HepG2 (cell line): ENCODE measurements around the gene OAS1. TPM values are rescaled to one million over a fixed set of nuclear protein-coding genes. Genes with fewer than 3 reads are reported as not detected.

ENCODE experiments used
- ATAC-seq: fragments of 200-7000 bp; cut with Tn5 transposase; 3 replicates; pipeline ENCODE4 v1.9.1; 2020; ENCODE audit warnings: mild to moderate bottlenecking, moderate library complexity
- BruUV-seq: library from RNA; stranded (reverse); fragments of 400-500 nt; replicated peaks from 2 replicates; lab custom pipeline; 2021; lab: Mats Ljungman, UMichigan
- CTCF ChIA-PET: fragments of 300-600 bp; formaldehyde crosslinking; extraction: SDS; loops from one replicate; lab custom pipeline; 2021; ENCODE audit warnings: low total read pairs, inconsistent platforms, low intra/inter-chr PET ratio; lab: Yijun Ruan, JAX
- POLR2A ChIA-PET: fragments of 350-600 bp; sonication (Branson Sonifier 250); formaldehyde crosslinking; loops from one replicate; lab custom pipeline; 2020; ENCODE audit warnings: antibody characterized with exemption, inconsistent platforms; lab: Yijun Ruan, JAX
- DNase-seq: peaks from one replicate; pipeline ENCODE4 v3.0.0-alpha.2; 2015; ENCODE audit warnings: low spot score
- FAIRE-seq: peaks from 3 replicates; lab custom pipeline; 2011; peaks lifted over from hg19 to GRCh38; lab: Jason Lieb, UNC
- H2AFZ ChIP-seq: one replicate; pipeline ENCODE4 v1.6.1; 2011; ENCODE audit warnings: low read length, inconsistent platforms
- H3K27ac ChIP-seq: fragments of 300-600 bp; 3 replicates; pipeline ENCODE4 v1.8.0; 2011; ENCODE audit warnings: mixed run types, mild to moderate bottlenecking, mixed read lengths, low read length, inconsistent platforms; ENCODE audit not compliant: insufficient read depth; ENCODE audit errors: extremely low read length
- H3K27me3 ChIP-seq, 2 experiments: fragments of 200-600 bp in 1 of 2; 2 replicates in 1 of 2; 3 replicates in 1 of 2; pipeline versions ENCODE4 v1.6.0 to v1.8.0; 2011; ENCODE audit warnings: low read length in 2 of 2, mild to moderate bottlenecking in 2 of 2, moderate library complexity in 2 of 2, inconsistent platforms in 1 of 2; ENCODE audit not compliant: insufficient read depth in 2 of 2, control insufficient read depth in 1 of 2
- H3K36me3 ChIP-seq, 2 experiments: fragments of 200-600 bp in 1 of 2; replicated peaks in 1 of 2; 2 replicates in 1 of 2; 3 replicates in 1 of 2; pipeline versions ENCODE4 v1.5.1 to v1.8.0; 2011; ENCODE audit warnings: low read length in 2 of 2, inconsistent platforms in 1 of 2; ENCODE audit not compliant: insufficient read depth in 2 of 2, control insufficient read depth in 1 of 2
- H3K4me1 ChIP-seq: 2 replicates; pipeline ENCODE4 v1.5.1; 2012; ENCODE audit warnings: low read length, inconsistent platforms; ENCODE audit not compliant: insufficient read depth
- H3K4me2 ChIP-seq: 2 replicates; pipeline ENCODE4 v1.6.0; 2011; ENCODE audit warnings: low read depth, low read length, inconsistent platforms
- H3K4me3 ChIP-seq, 3 experiments: fragments of 200-600 bp in 1 of 3; sonication (generic), shearing (Covaris generic) in 1 of 3; replicated peaks in 1 of 3; 2 replicates each; pipeline ENCODE4 v1.5.1; 2011 to 2016; ENCODE audit warnings: low read length in 3 of 3, inconsistent platforms in 2 of 3, low read depth in 2 of 3, mild to moderate bottlenecking in 2 of 3, control low read depth in 1 of 3, mixed read lengths in 1 of 3; ENCODE audit not compliant: insufficient read depth in 1 of 3
- H3K79me2 ChIP-seq: one replicate; pipeline ENCODE4 v1.6.1; 2011; ENCODE audit warnings: low read length, inconsistent platforms; ENCODE audit not compliant: insufficient read depth
- H3K9ac ChIP-seq: 2 replicates; pipeline ENCODE4 v1.6.0; 2011; ENCODE audit warnings: mild to moderate bottlenecking, low read depth, low read length, inconsistent platforms; ENCODE audit not compliant: insufficient read depth
- H3K9me3 ChIP-seq: 2 replicates; pipeline ENCODE4 v1.5.1; 2012; ENCODE audit warnings: mild to moderate bottlenecking, low read length
- H4K20me1 ChIP-seq: 2 replicates; pipeline ENCODE4 v1.6.0; 2011; ENCODE audit warnings: inconsistent platforms, mild to moderate bottlenecking, low read length, moderate library complexity; ENCODE audit not compliant: insufficient read depth
- KDM1A ChIP-seq: IDR thresholded peaks from 2 replicates; pipeline ENCODE4 v1.6.1; 2016; ENCODE audit warnings: missing compliant biosample characterization
- NFYC ChIP-seq: IDR thresholded peaks from 2 replicates; pipeline ENCODE4 v1.6.1; 2016; ENCODE audit warnings: missing genetic modification reagents, missing compliant biosample characterization
- RBFOX2 ChIP-seq: fragments of 200-400 bp; formaldehyde crosslinking; IDR thresholded peaks from 2 replicates; pipeline ENCODE4 v1.6.1; 2017; ENCODE audit warnings: low read depth, mild to moderate bottlenecking, low read length
- RNF2 ChIP-seq: fragments of 450-650 bp; conservative IDR thresholded peaks from 2 replicates; pipeline ENCODE4 v1.6.1; 2016; ENCODE audit warnings: low read depth
- ZNF256 ChIP-seq: sonication (generic); formaldehyde crosslinking; conservative IDR thresholded peaks from 2 replicates; pipeline ENCODE4 v1.4.0; 2020; ENCODE audit warnings: missing genetic modification reagents
- WGBS: methylation state at CpG from one replicate; pipeline ENCODE4 v1.1.6; 2017; ENCODE audit warnings: low lambda C conversion rate; 5-methylcytosine and 5-hydroxymethylcytosine counted together
- in situ Hi-C: cut with HindIII; loops from 2 replicates; pipeline ENCODE4 v1.10.0; 2017; ENCODE audit warnings: low pct_unique_long_range_greater_than_20kb; ENCODE audit not compliant: extremely low pct_ligation_motif_present
- intact Hi-C: fragments of 100-400 bp; cut with micrococcal nuclease; formaldehyde crosslinking; loops from one replicate; pipeline ENCODE4 v1.10.0; 2022; ENCODE audit not compliant: unreplicated experiment
- polyA plus RNA-seq, 8 experiments: library from polyadenylated mRNA; depleted of rRNA in 3 of 8; stranded (reverse) in 7 of 8; unstranded in 1 of 8; fragments of >200 nt; fragmentation: Illumina TruSeq in 4 of 8; extraction: Trizol in 4 of 8; gene quantifications; 2 replicates each; pipeline versions ENCODE4 v1.2.1 to v1.2.3, GENCODE V29; 2011 to 2016; ENCODE audit warnings: low read depth in 4 of 8, missing spikeins in 1 of 8, mixed read lengths in 1 of 8; ENCODE audit not compliant: insufficient read depth in 1 of 8
- total RNA-seq, 5 experiments: library from RNA; depleted of rRNA; stranded (reverse); fragments of >200 nt; fragmentation: Illumina TruSeq; extraction: Trizol; gene quantifications; 2 replicates each; pipeline ENCODE4 v1.2.3, GENCODE V29; 2016; ENCODE audit warnings: low read depth in 1 of 5
- TF ChIP-seq, protein P1 (sequence below): fragments of 450-650 bp; IDR thresholded peaks from 2 replicates; pipeline ENCODE4 v1.6.1; 2016
- TF ChIP-seq, protein P2 (sequence below): sonication (generic); formaldehyde crosslinking; IDR thresholded peaks from 2 replicates; pipeline ENCODE4 v1.4.0; 2020; ENCODE audit warnings: missing genetic modification reagents, mild to moderate bottlenecking, borderline replicate concordance

OAS1 gene
- total and polyA plus RNA-seq, 2 of the 13 experiments (the other 11 are each of a cell fraction or from before 2014, with no cell fraction given) = 6.5 to 10.6 TPM

DNA sequence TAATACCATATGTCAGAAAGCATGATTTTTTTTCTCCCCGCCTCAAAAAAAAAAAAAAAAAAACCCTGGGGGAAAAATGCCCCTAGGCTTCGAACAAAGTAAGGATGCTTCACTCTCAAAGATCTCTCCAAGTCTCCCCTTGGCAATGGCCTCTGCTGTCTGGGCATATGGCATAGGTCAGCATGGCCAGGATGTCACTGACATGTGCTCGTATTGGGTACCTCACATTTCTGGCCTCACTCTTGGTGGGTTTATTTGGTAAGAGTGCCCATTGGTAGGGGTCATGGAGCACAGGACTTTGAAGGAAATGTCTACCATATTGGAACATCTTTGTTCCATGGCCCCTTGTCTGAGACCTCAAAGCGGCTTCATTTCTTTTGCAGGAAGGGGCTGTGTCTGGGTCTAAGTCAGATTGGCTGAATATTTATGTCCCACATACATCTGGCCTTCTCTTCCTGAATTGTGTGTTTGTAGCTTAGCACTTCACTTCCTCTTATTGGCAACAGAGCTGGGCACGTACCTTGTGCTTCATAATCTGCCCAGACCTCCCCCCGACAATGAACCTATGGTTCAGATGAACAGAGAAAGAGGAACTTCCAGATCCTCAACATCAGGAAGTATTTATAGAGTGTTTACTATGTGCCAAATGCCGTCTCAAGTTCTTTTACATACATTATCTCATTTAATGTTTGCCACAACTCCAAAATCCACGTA lies 36.3 kb upstream of the OAS1 start:
- Histone ChIP-seq H3K4me2 (no peak overlapping the region), H3K27me3 (peaks cover 0 to 3% of the 10 kb centered on the region in 2 experiments; a peak in 2 of 5 replicates), H3K79me2 (no peaks in the 10 kb centered on the region), H3K9ac (no peak overlapping the region), H4K20me1 (no peaks in the 10 kb centered on the region), H3K4me3 (no peak overlapping the region), H3K9me3 (no peaks in the 10 kb centered on the region), H3K4me1 (no peaks in the 10 kb centered on the region), H3K27ac (no peak overlapping the region), H2AFZ (no peak overlapping the region), H3K36me3 (no peaks in the 10 kb centered on the region)
- BruUV-seq = no TSS peak
- DNase-seq (no peak), ATAC-seq (no peak), FAIRE-seq (no peak)
- ChIA-PET CTCF (no interaction called here), POLR2A (no interaction called here)
- in situ Hi-C loops = no loop called here
- intact Hi-C loops = no loop called here
- 14% methylated on average over 8 of the region's 8 CpGs for WGBS
- no peak for TF ChIP-seq NFYC (CRISPR knock-in tag)
- no peak for TF ChIP-seq KDM1A (CRISPR knock-in tag)
- no peak for TF ChIP-seq ZNF256 (CRISPR knock-in tag)
- TF ChIP-seq, protein P1, sequence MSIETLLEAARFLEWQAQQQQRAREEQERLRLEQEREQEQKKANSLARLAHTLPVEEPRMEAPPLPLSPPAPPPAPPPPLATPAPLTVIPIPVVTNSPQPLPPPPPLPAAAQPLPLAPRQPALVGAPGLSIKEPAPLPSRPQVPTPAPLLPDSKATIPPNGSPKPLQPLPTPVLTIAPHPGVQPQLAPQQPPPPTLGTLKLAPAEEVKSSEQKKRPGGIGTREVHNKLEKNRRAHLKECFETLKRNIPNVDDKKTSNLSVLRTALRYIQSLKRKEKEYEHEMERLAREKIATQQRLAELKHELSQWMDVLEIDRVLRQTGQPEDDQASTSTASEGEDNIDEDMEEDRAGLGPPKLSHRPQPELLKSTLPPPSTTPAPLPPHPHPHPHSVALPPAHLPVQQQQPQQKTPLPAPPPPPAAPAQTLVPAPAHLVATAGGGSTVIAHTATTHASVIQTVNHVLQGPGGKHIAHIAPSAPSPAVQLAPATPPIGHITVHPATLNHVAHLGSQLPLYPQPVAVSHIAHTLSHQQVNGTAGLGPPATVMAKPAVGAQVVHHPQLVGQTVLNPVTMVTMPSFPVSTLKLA = peak; percentile 50; the same call in 1 of the 2 replicates
- TF ChIP-seq RNF2 = no peak
- TF ChIP-seq, all 625 proteins: peak for 1

DNA sequence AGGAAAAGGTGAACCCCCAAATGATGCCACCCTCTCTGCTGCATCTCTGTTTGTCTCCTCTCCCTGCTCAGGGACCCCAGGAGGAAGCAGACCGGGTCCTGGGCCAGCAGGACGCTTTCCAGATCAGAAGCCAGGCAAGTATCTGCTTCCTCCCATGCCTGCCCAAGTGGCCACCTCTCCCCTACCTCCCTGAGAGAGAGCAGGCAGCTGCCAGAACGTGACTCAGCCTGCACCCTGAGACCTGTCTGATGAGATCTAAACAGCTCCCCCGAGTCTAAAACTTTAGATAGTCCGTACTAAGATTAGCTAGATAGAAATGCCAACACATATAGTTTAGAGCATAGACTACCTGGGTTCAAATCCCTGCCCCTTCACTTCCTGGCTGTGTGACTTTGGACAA lies 31.2 kb upstream of the OAS1 start:
- no peaks in the 10 kb centered on the region for H3K36me3 ChIP-seq
- no peak overlapping the region for H3K4me3 ChIP-seq
- TF ChIP-seq, protein P2, sequence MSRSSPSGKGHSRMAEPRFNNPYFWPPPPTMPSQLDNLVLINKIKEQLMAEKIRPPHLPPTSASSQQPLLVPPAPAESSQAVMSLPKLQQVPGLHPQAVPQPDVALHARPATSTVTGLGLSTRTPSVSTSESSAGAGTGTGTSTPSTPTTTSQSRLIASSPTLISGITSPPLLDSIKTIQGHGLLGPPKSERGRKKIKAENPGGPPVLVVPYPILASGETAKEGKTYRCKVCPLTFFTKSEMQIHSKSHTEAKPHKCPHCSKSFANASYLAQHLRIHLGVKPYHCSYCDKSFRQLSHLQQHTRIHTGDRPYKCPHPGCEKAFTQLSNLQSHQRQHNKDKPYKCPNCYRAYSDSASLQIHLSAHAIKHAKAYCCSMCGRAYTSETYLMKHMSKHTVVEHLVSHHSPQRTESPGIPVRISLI (CRISPR knock-in tag) = no peak
- TF ChIP-seq RBFOX2 = no peak
- H3K27me3 ChIP-seq = peaks cover 3 to 40% of the 10 kb centered on the region in 2 experiments; a peak in 4 of 5 replicates
- no peak for ATAC-seq
- no peak for DNase-seq
- no peaks in the 10 kb centered on the region for H4K20me1 ChIP-seq
- ChIA-PET CTCF (no interaction called here), POLR2A (no interaction called here)
- H2AFZ ChIP-seq = no peak overlapping the region
- intact Hi-C loops = no loop called here
- H3K27ac ChIP-seq = no peak overlapping the region
- H3K79me2 ChIP-seq = no peaks in the 10 kb centered on the region
- FAIRE-seq = no peak
- H3K4me1 ChIP-seq = no peaks in the 10 kb centered on the region
- H3K4me2 ChIP-seq = no peak overlapping the region
- WGBS = 3% methylated on average over 4 of the region's 5 CpGs
- H3K9me3 ChIP-seq = no peaks in the 10 kb centered on the region
- BruUV-seq = no TSS peak
- in situ Hi-C loops = no loop called here
- H3K9ac ChIP-seq = no peak overlapping the region
